ENCODE measurements around the gene SASS6. TPM values are rescaled to one million over a fixed set of nuclear protein-coding genes. Genes with fewer than 3 reads are reported as not detected.

SASS6 gene
- total RNA-seq (2014; rRNA removed; shearing (Covaris generic); ENCODE audit: low replicate concordance): 8.4 and 14.8 TPM in 2 replicates

GRCh38 chr1:100132566-100133477 is at the start of gene SASS6, which contains the start of gene TRMT13:
Gene SASS6 (minus strand): TSS chr1:100132930. CDS start chr1:100132814, 116 bp downstream.
Gene TRMT13 (plus strand): TSS chr1:100133163. CDS start chr1:100133169, 6 bp downstream.
- Histone ChIP-seq H3K4me3 (ENCODE audit: low read length) (peak within 1 kb of the TSS; percentile 100), H3K9me2 (replicated peaks; ENCODE audit: insufficient read depth, low read length) (no peaks in the 10 kb centered on the region), H3K36me3 (ENCODE audit: insufficient read depth, low read length) (peaks cover 17% of the 10 kb centered on the region; the same call in 1 of the 2 replicates), H2AFZ (ENCODE audit: low read length) (peak within 1 kb of the TSS; percentile 97), H3K27me3 (ENCODE audit: low read length) (no peaks in the 10 kb centered on the region), H3K79me2 (ENCODE audit: low read length) (peaks cover 78% of the 10 kb centered on the region), H3K9me3 (ENCODE audit: low read length) (no peaks in the 10 kb centered on the region), H3K27ac (ENCODE audit: low read length) (peak within 1 kb of the TSS; percentile 72), H4K20me1 (ENCODE audit: insufficient read depth, low read depth, low read length) (no peaks in the 10 kb centered on the region), H3K9ac (ENCODE audit: low read length) (peak within 1 kb of the TSS; percentile 92), H3K4me2 (ENCODE audit: low read depth, low read length, poor library complexity, severe bottlenecking) (peak within 1 kb of the TSS; percentile 87), H3K4me1 (ENCODE audit: low read length) (peaks cover 44% of the 10 kb centered on the region)
- peak; percentile 99 for DNase-seq

DNA sequence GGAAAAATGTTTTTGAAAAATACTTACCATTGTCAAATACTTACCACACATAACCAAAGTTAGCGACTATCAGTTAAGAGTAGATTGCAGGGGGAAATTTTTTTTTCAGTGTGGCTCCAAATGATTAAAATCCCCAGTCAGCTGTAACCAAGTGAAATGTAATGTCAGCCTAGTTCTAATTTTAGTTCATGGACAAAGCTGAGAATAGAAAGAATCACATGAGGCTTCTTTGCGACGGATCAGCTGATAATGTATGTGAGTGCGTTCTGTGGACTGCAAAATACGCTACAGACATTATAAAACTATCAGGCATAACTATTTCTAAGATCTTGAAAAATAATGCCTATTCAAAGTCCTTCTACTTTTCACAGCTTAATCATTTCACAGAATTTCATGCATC is 45.4 kb upstream of the SASS6 start, which contains the start of gene LRRC39:
Gene LRRC39 (minus strand): TSS at position 166 of the 400 bp plus-strand sequence. CDS start 9,740 bp downstream, outside the sequence.
- Histone ChIP-seq H3K9ac (ENCODE audit: low read length) (no peak within 1 kb of the TSS), H3K79me2 (ENCODE audit: low read length) (no peaks in the 10 kb centered on the region), H3K36me3 (ENCODE audit: insufficient read depth, low read length) (no peaks in the 10 kb centered on the region; the same call in 1 of the 2 replicates), H2AFZ (ENCODE audit: low read length) (no peak within 1 kb of the TSS), H3K9me3 (ENCODE audit: low read length) (no peaks in the 10 kb centered on the region), H3K4me2 (ENCODE audit: low read depth, low read length, poor library complexity, severe bottlenecking) (no peak within 1 kb of the TSS), H4K20me1 (ENCODE audit: insufficient read depth, low read depth, low read length) (no peaks in the 10 kb centered on the region), H3K9me2 (replicated peaks; ENCODE audit: insufficient read depth, low read length) (no peaks in the 10 kb centered on the region), H3K4me3 (ENCODE audit: low read length) (no peak within 1 kb of the TSS), H3K4me1 (ENCODE audit: low read length) (peaks cover 7% of the 10 kb centered on the region), H3K27ac (ENCODE audit: low read length) (no peak within 1 kb of the TSS), H3K27me3 (ENCODE audit: low read length) (no peaks in the 10 kb centered on the region)
- DNase-seq: no peak

DNA sequence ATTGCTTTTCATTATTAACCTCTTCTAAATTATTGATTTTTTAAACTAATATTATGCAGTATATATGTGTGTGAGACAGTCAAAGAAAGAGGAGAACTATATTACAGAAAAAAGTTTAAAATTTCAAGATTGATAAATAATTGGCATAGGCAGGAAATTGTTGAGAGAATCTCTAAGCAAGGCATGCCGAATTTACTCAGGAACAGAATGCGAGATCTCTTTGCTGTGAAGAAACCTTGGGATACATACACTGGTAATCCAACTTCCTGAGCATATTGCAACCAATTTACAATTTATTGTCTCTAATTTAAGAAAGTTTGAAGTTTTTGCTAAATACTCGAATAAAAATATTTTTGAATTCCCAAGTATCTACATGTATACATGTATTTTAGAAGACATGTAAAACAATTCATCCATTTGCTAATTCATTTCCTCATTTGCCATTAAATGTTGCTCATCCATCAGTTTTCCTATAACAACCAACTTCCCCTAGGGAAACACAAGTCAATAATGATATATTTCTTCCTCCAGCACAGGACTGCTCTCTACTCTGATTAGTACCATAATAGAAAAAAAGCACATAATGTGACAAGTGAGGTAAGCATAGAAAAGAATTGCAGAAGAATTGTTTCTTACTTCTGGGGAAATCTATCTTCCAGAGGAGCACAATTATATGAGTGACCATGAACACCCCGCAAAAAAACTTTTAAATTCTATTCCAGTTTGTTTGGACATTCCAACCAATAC is 44.7 kb upstream of the SASS6 start:
- H4K20me1 ChIP-seq (ENCODE audit: insufficient read depth, low read depth, low read length): no peaks in the 10 kb centered on the region
- no peak overlapping the region for H3K4me3 ChIP-seq (ENCODE audit: low read length)
- no peak overlapping the region for H2AFZ ChIP-seq (ENCODE audit: low read length)
- no peaks in the 10 kb centered on the region for H3K9me2 ChIP-seq (replicated peaks; ENCODE audit: insufficient read depth, low read length)
- H3K4me1 ChIP-seq (ENCODE audit: low read length): peaks cover 7% of the 10 kb centered on the region
- H3K79me2 ChIP-seq (ENCODE audit: low read length): no peaks in the 10 kb centered on the region
- no peaks in the 10 kb centered on the region for H3K27me3 ChIP-seq (ENCODE audit: low read length)
- H3K27ac ChIP-seq (ENCODE audit: low read length): no peak overlapping the region
- no peak overlapping the region for H3K9ac ChIP-seq (ENCODE audit: low read length)
- H3K36me3 ChIP-seq (ENCODE audit: insufficient read depth, low read length): no peaks in the 10 kb centered on the region; the same call in 1 of the 2 replicates
- H3K4me2 ChIP-seq (ENCODE audit: low read depth, low read length, poor library complexity, severe bottlenecking): no peak overlapping the region
- H3K9me3 ChIP-seq (ENCODE audit: low read length): no peaks in the 10 kb centered on the region
- no peak for DNase-seq

GRCh38 chr1:100168051-100168450 is 35.3 kb upstream of the SASS6 start:
- Histone ChIP-seq H3K36me3 (ENCODE audit: insufficient read depth, low read length) (peaks cover 5% of the 10 kb centered on the region; the same call in 1 of the 2 replicates), H3K4me1 (ENCODE audit: low read length) (peaks cover 7% of the 10 kb centered on the region), H2AFZ (ENCODE audit: low read length) (no peak overlapping the region), H4K20me1 (ENCODE audit: insufficient read depth, low read depth, low read length) (no peaks in the 10 kb centered on the region), H3K27ac (ENCODE audit: low read length) (no peak overlapping the region), H3K79me2 (ENCODE audit: low read length) (no peaks in the 10 kb centered on the region), H3K27me3 (ENCODE audit: low read length) (no peaks in the 10 kb centered on the region), H3K4me3 (ENCODE audit: low read length) (no peak overlapping the region), H3K9ac (ENCODE audit: low read length) (no peak overlapping the region), H3K9me2 (replicated peaks; ENCODE audit: insufficient read depth, low read length) (no peaks in the 10 kb centered on the region), H3K9me3 (ENCODE audit: low read length) (peaks cover 6% of the 10 kb centered on the region; the same call in 1 of the 2 replicates), H3K4me2 (ENCODE audit: low read depth, low read length, poor library complexity, severe bottlenecking) (no peak overlapping the region)
- no peak for DNase-seq

GRCh38 chr1:100164702-100165101 is 32.0 kb upstream of the SASS6 start:
- Histone ChIP-seq H3K79me2 (ENCODE audit: low read length) (no peaks in the 10 kb centered on the region), H3K4me3 (ENCODE audit: low read length) (no peak overlapping the region), H3K27ac (ENCODE audit: low read length) (no peak overlapping the region), H3K27me3 (ENCODE audit: low read length) (no peaks in the 10 kb centered on the region), H2AFZ (ENCODE audit: low read length) (no peak overlapping the region), H3K9ac (ENCODE audit: low read length) (no peak overlapping the region), H3K4me1 (ENCODE audit: low read length) (peaks cover 12% of the 10 kb centered on the region), H3K4me2 (ENCODE audit: low read depth, low read length, poor library complexity, severe bottlenecking) (no peak overlapping the region), H4K20me1 (ENCODE audit: insufficient read depth, low read depth, low read length) (no peaks in the 10 kb centered on the region), H3K9me3 (ENCODE audit: low read length) (0 out of 2 replicates have a peak, but pooled peaks cover 2% of the 10 kb centered on the region), H3K36me3 (ENCODE audit: insufficient read depth, low read length) (peaks cover 2% of the 10 kb centered on the region; the same call in 1 of the 2 replicates), H3K9me2 (replicated peaks; ENCODE audit: insufficient read depth, low read length) (no peaks in the 10 kb centered on the region)
- no peak for DNase-seq

GRCh38 chr1:100164216-100164615 is 31.5 kb upstream of the SASS6 start:
- Histone ChIP-seq H3K27me3 (ENCODE audit: low read length) (no peaks in the 10 kb centered on the region), H3K9me2 (replicated peaks; ENCODE audit: insufficient read depth, low read length) (no peaks in the 10 kb centered on the region), H3K27ac (ENCODE audit: low read length) (no peak overlapping the region), H3K79me2 (ENCODE audit: low read length) (no peaks in the 10 kb centered on the region), H3K9ac (ENCODE audit: low read length) (no peak overlapping the region), H2AFZ (ENCODE audit: low read length) (peak overlapping the region; percentile 21; the same call in 1 of the 2 replicates), H4K20me1 (ENCODE audit: insufficient read depth, low read depth, low read length) (no peaks in the 10 kb centered on the region), H3K36me3 (ENCODE audit: insufficient read depth, low read length) (no peaks in the 10 kb centered on the region), H3K4me3 (ENCODE audit: low read length) (no peak overlapping the region), H3K9me3 (ENCODE audit: low read length) (0 out of 2 replicates have a peak, but pooled peaks cover under 1% of the 10 kb centered on the region), H3K4me2 (ENCODE audit: low read depth, low read length, poor library complexity, severe bottlenecking) (no peak overlapping the region), H3K4me1 (ENCODE audit: low read length) (peaks cover 12% of the 10 kb centered on the region)
- no peak for DNase-seq

DNA sequence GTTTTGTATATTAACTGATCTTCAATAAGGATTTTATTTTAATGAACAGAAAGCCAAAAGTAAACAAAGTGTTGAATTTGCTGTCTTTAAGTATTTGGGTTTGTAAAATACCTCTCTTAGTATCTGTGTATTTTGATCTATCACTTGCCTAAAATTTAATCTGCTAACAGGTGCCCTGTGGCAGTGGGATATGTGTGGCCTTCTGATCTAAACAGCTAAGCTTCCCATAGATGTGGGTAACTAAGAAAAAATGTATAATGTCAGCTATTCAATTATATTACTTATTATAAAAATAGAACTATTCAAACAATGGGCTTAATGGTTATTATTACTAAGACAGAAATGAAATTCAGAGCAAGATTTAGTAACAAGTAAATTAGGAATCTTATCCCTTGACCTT is 30.2 kb upstream of the SASS6 start:
- H3K4me3 ChIP-seq (ENCODE audit: low read length): no peak overlapping the region
- DNase-seq: no peak
- H3K79me2 ChIP-seq (ENCODE audit: low read length): no peaks in the 10 kb centered on the region
- no peak overlapping the region; the same call in 1 of the 2 replicates for H2AFZ ChIP-seq (ENCODE audit: low read length)
- no peaks in the 10 kb centered on the region for H3K9me2 ChIP-seq (replicated peaks; ENCODE audit: insufficient read depth, low read length)
- H3K9ac ChIP-seq (ENCODE audit: low read length): no peak overlapping the region
- no peaks in the 10 kb centered on the region for H3K27me3 ChIP-seq (ENCODE audit: low read length)
- H3K27ac ChIP-seq (ENCODE audit: low read length): no peak overlapping the region
- no peaks in the 10 kb centered on the region for H3K9me3 ChIP-seq (ENCODE audit: low read length)
- no peaks in the 10 kb centered on the region for H4K20me1 ChIP-seq (ENCODE audit: insufficient read depth, low read depth, low read length)
- no peak overlapping the region for H3K4me2 ChIP-seq (ENCODE audit: low read depth, low read length, poor library complexity, severe bottlenecking)
- peaks cover 12% of the 10 kb centered on the region for H3K4me1 ChIP-seq (ENCODE audit: low read length)
- no peaks in the 10 kb centered on the region for H3K36me3 ChIP-seq (ENCODE audit: insufficient read depth, low read length)

All from Karpas-422 (cell line).